ENCODE measurements around the gene CPLX3.

GRCh38 chr15:74821790-74822158 lies 4.7 kb upstream of the CPLX3 start:
- TF ChIP-seq CTCF (IDR thresholded peaks at IDR 0.05) (no peak), POLR2AphosphoS5 (IDR thresholded peaks at IDR 0.05) (no peak), POLR2A (IDR thresholded peaks at IDR 0.05) (no peak)

Measured in breast epithelium (tissue), 3 donors.